Tibial nerve (tissue), 3 donors: ENCODE data around the gene DPH5.

ENCODE experiments used
- POLR2A ChIP-seq, 2 donors: fragments of 450-650 bp; IDR thresholded peaks; one replicate each; pipeline ENCODE4 v1.6.1; 2017; ENCODE audit warnings: antibody characterized with exemption in 2 of 2, mild to moderate bottlenecking in 2 of 2, moderate library complexity in 2 of 2
- TF ChIP-seq, protein P1 (sequence below), 5 experiments: fragments of 200-600 bp in 3 of 5; fragments of 450-650 bp in 2 of 5; sonication (generic) in 3 of 5; IDR thresholded peaks; one replicate each; pipeline ENCODE4 v1.5.1; 2016 to 2019; ENCODE audit warnings: antibody characterized with exemption in 5 of 5, mild to moderate bottlenecking in 3 of 5, moderate library complexity in 2 of 5

DNA sequence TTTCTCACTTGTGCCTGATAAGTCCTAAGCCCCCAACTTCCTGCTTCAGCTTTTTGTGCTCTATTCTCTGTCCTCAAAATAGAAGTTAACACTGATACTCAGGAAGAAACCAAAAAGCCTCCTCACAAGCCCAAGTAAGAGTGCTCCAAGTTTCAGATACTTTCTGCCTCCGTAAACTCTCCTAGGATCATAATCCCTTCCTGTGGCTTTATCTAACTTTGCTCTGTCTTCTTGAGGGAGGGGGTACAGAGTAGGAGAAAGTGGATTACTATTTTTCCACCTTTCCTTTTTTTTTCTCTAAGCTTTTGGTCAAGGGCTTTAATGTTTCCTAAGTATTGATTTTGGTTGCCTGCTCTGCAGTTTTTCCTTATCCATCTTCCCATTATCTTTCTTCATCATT is 54.6 kb downstream of the DPH5 start:
- no peak for TF ChIP-seq POLR2A (IDR thresholded peaks at IDR 0.05)
- TF ChIP-seq, protein P1, sequence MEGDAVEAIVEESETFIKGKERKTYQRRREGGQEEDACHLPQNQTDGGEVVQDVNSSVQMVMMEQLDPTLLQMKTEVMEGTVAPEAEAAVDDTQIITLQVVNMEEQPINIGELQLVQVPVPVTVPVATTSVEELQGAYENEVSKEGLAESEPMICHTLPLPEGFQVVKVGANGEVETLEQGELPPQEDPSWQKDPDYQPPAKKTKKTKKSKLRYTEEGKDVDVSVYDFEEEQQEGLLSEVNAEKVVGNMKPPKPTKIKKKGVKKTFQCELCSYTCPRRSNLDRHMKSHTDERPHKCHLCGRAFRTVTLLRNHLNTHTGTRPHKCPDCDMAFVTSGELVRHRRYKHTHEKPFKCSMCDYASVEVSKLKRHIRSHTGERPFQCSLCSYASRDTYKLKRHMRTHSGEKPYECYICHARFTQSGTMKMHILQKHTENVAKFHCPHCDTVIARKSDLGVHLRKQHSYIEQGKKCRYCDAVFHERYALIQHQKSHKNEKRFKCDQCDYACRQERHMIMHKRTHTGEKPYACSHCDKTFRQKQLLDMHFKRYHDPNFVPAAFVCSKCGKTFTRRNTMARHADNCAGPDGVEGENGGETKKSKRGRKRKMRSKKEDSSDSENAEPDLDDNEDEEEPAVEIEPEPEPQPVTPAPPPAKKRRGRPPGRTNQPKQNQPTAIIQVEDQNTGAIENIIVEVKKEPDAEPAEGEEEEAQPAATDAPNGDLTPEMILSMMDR (IDR thresholded peaks at IDR 0.05): no peak
